SK-N-SH (cell line): ENCODE data around the gene NECAB2. TPM values are rescaled to one million over a fixed set of nuclear protein-coding genes. Genes with fewer than 3 reads are reported as not detected.

Experiments
- CTCF ChIA-PET: fragments of 300-600, 350-600 bp; formaldehyde crosslinking; extraction: SDS; loops from one replicate; lab custom pipeline; 2021; lab: Yijun Ruan, JAX
- POLR2A ChIA-PET: fragments of 350-600 bp; sonication (Branson Sonifier 250); formaldehyde crosslinking; extraction: SDS; loops from one replicate; lab custom pipeline; 2020; ENCODE audit warnings: antibody characterized with exemption, inconsistent platforms; lab: Yijun Ruan, JAX
- DNase-seq: peaks from one replicate; pipeline ENCODE4 v3.0.0; 2012
- H2AFZ ChIP-seq: fragments of 200-600 bp; sonication (generic); 2 replicates; pipeline ENCODE4 v1.8.1; 2016; ENCODE audit warnings: antibody characterized with exemption, mild to moderate bottlenecking, low read depth
- H3F3A ChIP-seq: fragments of 200-600 bp; sonication (generic); replicated peaks from 2 replicates; pipeline ENCODE3; 2016; ENCODE audit warnings: antibody characterized with exemption, mild to moderate bottlenecking; ENCODE audit not compliant: insufficient read depth
- H3K27ac ChIP-seq, 2 experiments: fragments of 200-500 bp in 1 of 2; fragments of 200-600 bp in 1 of 2; sonication (Bioruptor generic) in 1 of 2; sonication (generic), shearing (Covaris generic) in 1 of 2; 2 replicates each; pipeline versions ENCODE4 v1.5.1 to v1.6.1; 2014 to 2016; ENCODE audit warnings: low read depth in 2 of 2, inconsistent platforms in 1 of 2, low read length in 1 of 2, mild to moderate bottlenecking in 1 of 2, mixed read lengths in 1 of 2
- H3K27me3 ChIP-seq: fragments of 200-600 bp; sonication (generic), shearing (Covaris generic); 2 replicates; pipeline ENCODE4 v1.6.1; 2016; ENCODE audit warnings: mixed run types; ENCODE audit not compliant: insufficient read depth
- H3K36me3 ChIP-seq, 2 experiments: fragments of 200-500 bp in 1 of 2; fragments of 200-600 bp in 1 of 2; sonication (Bioruptor generic) in 1 of 2; sonication (generic) in 1 of 2; replicated peaks in 1 of 2; 2 replicates each; pipeline versions ENCODE3 to v1.5.1; 2014 to 2016; ENCODE audit warnings: low read length in 1 of 2, mild to moderate bottlenecking in 1 of 2; ENCODE audit not compliant: insufficient read depth in 2 of 2, control insufficient read depth in 1 of 2
- H3K4me1 ChIP-seq, 2 experiments: fragments of 200-500 bp in 1 of 2; fragments of 200-600 bp in 1 of 2; sonication (Bioruptor generic) in 1 of 2; sonication (generic), shearing (Covaris generic) in 1 of 2; 2 replicates each; pipeline versions ENCODE4 v1.5.1 to v1.6.1; 2014 to 2016; ENCODE audit warnings: low read depth in 1 of 2, low read length in 1 of 2, mixed run types in 1 of 2; ENCODE audit not compliant: insufficient read depth in 2 of 2, control insufficient read depth in 1 of 2
- H3K4me2 ChIP-seq: fragments of 200-600 bp; sonication (generic), shearing (Covaris generic); 2 replicates; pipeline ENCODE4 v1.6.1; 2017; ENCODE audit warnings: mixed run types
- H3K4me3 ChIP-seq, 2 experiments: fragments of 200-500 bp in 1 of 2; fragments of 200-600 bp in 1 of 2; sonication (Bioruptor generic) in 1 of 2; sonication (generic), shearing (Covaris generic) in 1 of 2; 2 replicates each; pipeline versions ENCODE4 v1.5.1 to v1.8.1; 2014 to 2016; ENCODE audit warnings: low read depth in 2 of 2, inconsistent platforms in 1 of 2, low read length in 1 of 2, mild to moderate bottlenecking in 1 of 2, mixed read lengths in 1 of 2, moderate library complexity in 1 of 2
- H3K79me2 ChIP-seq: fragments of 200-600 bp; sonication (generic); 2 replicates; pipeline ENCODE4 v1.8.1; 2017; ENCODE audit warnings: mild to moderate bottlenecking; ENCODE audit not compliant: insufficient read depth
- H3K9ac ChIP-seq: fragments of 200-600 bp; sonication (generic); 2 replicates; pipeline ENCODE4 v1.6.1; 2017; ENCODE audit warnings: mixed run types
- H3K9me2 ChIP-seq: fragments of 200-600 bp; sonication (generic); 2 replicates; pipeline ENCODE4 v1.6.1; 2017; ENCODE audit warnings: mixed run types
- H3K9me3 ChIP-seq: fragments of 200-600 bp; sonication (generic); 2 replicates; pipeline ENCODE4 v1.6.1; 2017; ENCODE audit warnings: mixed run types, mild to moderate bottlenecking, moderate library complexity
- H4K20me1 ChIP-seq: fragments of 200-600 bp; sonication (generic); 2 replicates; pipeline ENCODE4 v1.6.1; 2017; ENCODE audit warnings: mild to moderate bottlenecking, mixed run types; ENCODE audit not compliant: insufficient read depth
- CHD2 ChIP-seq: fragments of 150-350 bp; IDR thresholded peaks from 2 replicates; pipeline ENCODE4 v1.6.1; 2018; ENCODE audit warnings: low read length; ENCODE audit not compliant: partially characterized antibody
- GABPA ChIP-seq: IDR thresholded peaks from 2 replicates; pipeline ENCODE4 v1.4.0; 2012; ENCODE audit warnings: low read depth, mild to moderate bottlenecking
- GATA2 ChIP-seq: sonication (generic); formaldehyde crosslinking; IDR thresholded peaks from 2 replicates; pipeline ENCODE4 v1.5.0; 2020; ENCODE audit warnings: mild to moderate bottlenecking, missing genetic modification reagents
- MXI1 ChIP-seq: IDR thresholded peaks from 2 replicates; pipeline ENCODE4 v1.6.1; 2012; ENCODE audit warnings: mild to moderate bottlenecking, low read depth, low read length, improper control_type of control experiment
- NFIC ChIP-seq: IDR thresholded peaks from 2 replicates; pipeline ENCODE4 v1.4.0; 2012; ENCODE audit warnings: borderline replicate concordance
- POLR2AphosphoS5 ChIP-seq: IDR thresholded peaks from 2 replicates; pipeline ENCODE4 v1.6.1; 2012; ENCODE audit warnings: low read depth, low read length
- RAD21 ChIP-seq: IDR thresholded peaks from 2 replicates; pipeline ENCODE4 v1.6.1; 2012; ENCODE audit warnings: mild to moderate bottlenecking, low read length
- SIN3A ChIP-seq: IDR thresholded peaks from 2 replicates; pipeline ENCODE4 v1.6.1; 2012; ENCODE audit warnings: low read depth, mild to moderate bottlenecking, low read length, moderate library complexity, borderline replicate concordance
- SMC3 ChIP-seq: IDR thresholded peaks from 2 replicates; pipeline ENCODE4 v1.6.1; 2012; ENCODE audit warnings: low read depth, low read length, improper control_type of control experiment
- TAF1 ChIP-seq: IDR thresholded peaks from 2 replicates; pipeline ENCODE4 v1.6.1; 2012; ENCODE audit warnings: low read depth, mild to moderate bottlenecking, low read length, moderate library complexity, borderline replicate concordance
- TEAD4 ChIP-seq: IDR thresholded peaks from 2 replicates; pipeline ENCODE4 v1.4.0; 2012; ENCODE audit warnings: mild to moderate bottlenecking, borderline replicate concordance; ENCODE audit not compliant: insufficient read depth
- YY1 ChIP-seq: IDR thresholded peaks from 2 replicates; pipeline ENCODE4 v1.4.0; 2012; ENCODE audit warnings: low read depth, mild to moderate bottlenecking
- WGBS: methylation state at CpG from one replicate; pipeline ENCODE4 v1.1.6; 2017; ENCODE audit warnings: low lambda C conversion rate; 5-methylcytosine and 5-hydroxymethylcytosine counted together
- polyA plus RNA-seq, 3 experiments: library from polyadenylated mRNA; depleted of rRNA; stranded (reverse); fragments of >200 nt; gene quantifications; 2 replicates each; pipeline ENCODE4 v1.2.3, GENCODE V29; 2012
- TF ChIP-seq, protein P1 (sequence below): IDR thresholded peaks from 2 replicates; pipeline ENCODE4 v1.6.1; 2012; ENCODE audit warnings: mild to moderate bottlenecking, low read depth, low read length, moderate library complexity
- TF ChIP-seq, protein P2 (sequence below): fragments of 150-350 bp; IDR thresholded peaks from 2 replicates; pipeline ENCODE4 v1.6.1; 2017; ENCODE audit warnings: antibody characterized with exemption, low read length, low read depth, borderline replicate concordance
- TF ChIP-seq, protein P3 (sequence below): IDR thresholded peaks from 2 replicates; pipeline ENCODE4 v1.4.0; 2012; ENCODE audit warnings: low read depth
- TF ChIP-seq, protein P4 (sequence below): fragments of 200-600 bp; sonication (generic); IDR thresholded peaks from 2 replicates; pipeline ENCODE4 v1.6.1; 2017; ENCODE audit warnings: antibody characterized with exemption, mild to moderate bottlenecking, moderate library complexity

Gene NECAB2
- polyA plus RNA-seq, 1 of the 3 experiments (the other 2 are of a cell fraction): 0.58 TPM

DNA sequence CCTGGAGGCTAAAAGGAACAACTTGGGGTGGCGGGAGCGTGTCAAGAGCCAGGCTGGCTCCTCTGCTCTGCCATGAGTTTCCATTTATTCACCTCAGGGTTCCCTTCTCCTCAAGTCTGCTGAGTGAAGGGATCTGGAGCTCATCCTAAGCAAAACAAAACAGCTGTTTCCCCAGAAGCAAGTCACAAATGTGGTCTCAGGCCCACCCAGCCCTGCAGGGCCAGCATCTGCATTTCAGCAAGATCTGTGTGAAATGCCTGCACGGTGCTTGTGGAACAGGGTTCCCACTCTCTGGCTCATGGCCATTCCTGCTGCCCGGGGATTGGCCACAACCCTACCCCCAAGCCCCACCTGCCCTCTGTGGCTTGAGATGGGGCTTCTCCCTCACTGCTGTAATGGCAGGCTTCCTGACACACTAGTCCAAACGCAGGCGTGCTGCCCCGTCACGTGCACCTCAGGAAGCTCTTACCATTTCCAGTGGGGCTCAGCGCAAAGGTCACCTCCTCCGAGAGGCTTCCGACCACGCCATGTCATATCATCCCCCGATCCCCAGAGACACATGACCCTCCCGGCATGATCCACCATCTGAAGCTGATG lies 72.3 kb downstream of the NECAB2 start:
- H3K4me3 ChIP-seq: no peak overlapping the region
- no peak for TF ChIP-seq YY1
- TF ChIP-seq, protein P1, sequence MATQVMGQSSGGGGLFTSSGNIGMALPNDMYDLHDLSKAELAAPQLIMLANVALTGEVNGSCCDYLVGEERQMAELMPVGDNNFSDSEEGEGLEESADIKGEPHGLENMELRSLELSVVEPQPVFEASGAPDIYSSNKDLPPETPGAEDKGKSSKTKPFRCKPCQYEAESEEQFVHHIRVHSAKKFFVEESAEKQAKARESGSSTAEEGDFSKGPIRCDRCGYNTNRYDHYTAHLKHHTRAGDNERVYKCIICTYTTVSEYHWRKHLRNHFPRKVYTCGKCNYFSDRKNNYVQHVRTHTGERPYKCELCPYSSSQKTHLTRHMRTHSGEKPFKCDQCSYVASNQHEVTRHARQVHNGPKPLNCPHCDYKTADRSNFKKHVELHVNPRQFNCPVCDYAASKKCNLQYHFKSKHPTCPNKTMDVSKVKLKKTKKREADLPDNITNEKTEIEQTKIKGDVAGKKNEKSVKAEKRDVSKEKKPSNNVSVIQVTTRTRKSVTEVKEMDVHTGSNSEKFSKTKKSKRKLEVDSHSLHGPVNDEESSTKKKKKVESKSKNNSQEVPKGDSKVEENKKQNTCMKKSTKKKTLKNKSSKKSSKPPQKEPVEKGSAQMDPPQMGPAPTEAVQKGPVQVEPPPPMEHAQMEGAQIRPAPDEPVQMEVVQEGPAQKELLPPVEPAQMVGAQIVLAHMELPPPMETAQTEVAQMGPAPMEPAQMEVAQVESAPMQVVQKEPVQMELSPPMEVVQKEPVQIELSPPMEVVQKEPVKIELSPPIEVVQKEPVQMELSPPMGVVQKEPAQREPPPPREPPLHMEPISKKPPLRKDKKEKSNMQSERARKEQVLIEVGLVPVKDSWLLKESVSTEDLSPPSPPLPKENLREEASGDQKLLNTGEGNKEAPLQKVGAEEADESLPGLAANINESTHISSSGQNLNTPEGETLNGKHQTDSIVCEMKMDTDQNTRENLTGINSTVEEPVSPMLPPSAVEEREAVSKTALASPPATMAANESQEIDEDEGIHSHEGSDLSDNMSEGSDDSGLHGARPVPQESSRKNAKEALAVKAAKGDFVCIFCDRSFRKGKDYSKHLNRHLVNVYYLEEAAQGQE: no peak
- TF ChIP-seq, protein P2, sequence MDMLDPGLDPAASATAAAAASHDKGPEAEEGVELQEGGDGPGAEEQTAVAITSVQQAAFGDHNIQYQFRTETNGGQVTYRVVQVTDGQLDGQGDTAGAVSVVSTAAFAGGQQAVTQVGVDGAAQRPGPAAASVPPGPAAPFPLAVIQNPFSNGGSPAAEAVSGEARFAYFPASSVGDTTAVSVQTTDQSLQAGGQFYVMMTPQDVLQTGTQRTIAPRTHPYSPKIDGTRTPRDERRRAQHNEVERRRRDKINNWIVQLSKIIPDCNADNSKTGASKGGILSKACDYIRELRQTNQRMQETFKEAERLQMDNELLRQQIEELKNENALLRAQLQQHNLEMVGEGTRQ: no peak
- TF ChIP-seq SIN3A: no peak
- TF ChIP-seq RAD21: no peak
- no peak for TF ChIP-seq TAF1
- TF ChIP-seq GABPA: no peak
- TF ChIP-seq, protein P3, sequence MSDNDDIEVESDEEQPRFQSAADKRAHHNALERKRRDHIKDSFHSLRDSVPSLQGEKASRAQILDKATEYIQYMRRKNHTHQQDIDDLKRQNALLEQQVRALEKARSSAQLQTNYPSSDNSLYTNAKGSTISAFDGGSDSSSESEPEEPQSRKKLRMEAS: no peak
- TF ChIP-seq, protein P4, sequence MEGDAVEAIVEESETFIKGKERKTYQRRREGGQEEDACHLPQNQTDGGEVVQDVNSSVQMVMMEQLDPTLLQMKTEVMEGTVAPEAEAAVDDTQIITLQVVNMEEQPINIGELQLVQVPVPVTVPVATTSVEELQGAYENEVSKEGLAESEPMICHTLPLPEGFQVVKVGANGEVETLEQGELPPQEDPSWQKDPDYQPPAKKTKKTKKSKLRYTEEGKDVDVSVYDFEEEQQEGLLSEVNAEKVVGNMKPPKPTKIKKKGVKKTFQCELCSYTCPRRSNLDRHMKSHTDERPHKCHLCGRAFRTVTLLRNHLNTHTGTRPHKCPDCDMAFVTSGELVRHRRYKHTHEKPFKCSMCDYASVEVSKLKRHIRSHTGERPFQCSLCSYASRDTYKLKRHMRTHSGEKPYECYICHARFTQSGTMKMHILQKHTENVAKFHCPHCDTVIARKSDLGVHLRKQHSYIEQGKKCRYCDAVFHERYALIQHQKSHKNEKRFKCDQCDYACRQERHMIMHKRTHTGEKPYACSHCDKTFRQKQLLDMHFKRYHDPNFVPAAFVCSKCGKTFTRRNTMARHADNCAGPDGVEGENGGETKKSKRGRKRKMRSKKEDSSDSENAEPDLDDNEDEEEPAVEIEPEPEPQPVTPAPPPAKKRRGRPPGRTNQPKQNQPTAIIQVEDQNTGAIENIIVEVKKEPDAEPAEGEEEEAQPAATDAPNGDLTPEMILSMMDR: no peak
- TF ChIP-seq SMC3: no peak
- no peak for TF ChIP-seq POLR2AphosphoS5
- no peak for TF ChIP-seq CHD2
- no peak for TF ChIP-seq GATA2 (CRISPR knock-in tag)
- no peak for TF ChIP-seq NFIC
- no peak for TF ChIP-seq TEAD4
- no peak for TF ChIP-seq MXI1
- no peaks in the 10 kb centered on the region; the same call in 1 of the 2 replicates for H3K27me3 ChIP-seq
- H3K9ac ChIP-seq: no peak overlapping the region
- no peak overlapping the region for H3K27ac ChIP-seq
- WGBS: 89% methylated on average over 11 of the region's 14 CpGs
- no peaks in the 10 kb centered on the region for H3F3A ChIP-seq
- no peak overlapping the region for H3K4me2 ChIP-seq
- no peaks in the 10 kb centered on the region for H3K79me2 ChIP-seq
- no peak for DNase-seq
- H2AFZ ChIP-seq: no peak overlapping the region
- H3K4me1 ChIP-seq: peaks cover 0 to 5% of the 10 kb centered on the region in 2 experiments; a peak in 1 of 4 replicates
- ChIA-PET CTCF (interaction anchor here (1.1 to 6.3 kb wide), 7 partner anchors 19 to 135 kb away, joined by 3 to 57 read pairs (median 5); no protein-coding TSS in a partner anchor), POLR2A (no interaction called here)
- no peaks in the 10 kb centered on the region for H4K20me1 ChIP-seq
- H3K9me2 ChIP-seq: no peaks in the 10 kb centered on the region
- H3K9me3 ChIP-seq: no peaks in the 10 kb centered on the region
- H3K36me3 ChIP-seq: no peaks in the 10 kb centered on the region
